LHCN-M2 (cell line): ENCODE measurements around the gene ARHGEF19. TPM values are rescaled to one million over a fixed set of nuclear protein-coding genes. Genes with fewer than 3 reads are reported as not detected.
"Not testable (repeated sequence)": the region's sequence is repeated elsewhere in the genome, so short reads cannot be mapped to it uniquely, and the experiment has no call there.

ENCODE experiments used
- DNase-seq: peaks from one replicate; pipeline ENCODE4 v3.0.0-alpha.2; 2012; ENCODE audit warnings: low read depth
- total RNA-seq: library from RNA; depleted of rRNA; stranded (reverse); fragments of >200 nt; gene quantifications from 2 replicates; pipeline ENCODE4 v1.2.3, GENCODE V29; 2014

The ARHGEF19 gene
- total RNA-seq, 1 experiment from 2014 or later: 1.9 TPM

- no peak for DNase-seq
Measured at GRCh38 chr1:16167331-16168143, 44.9 kb downstream of the ARHGEF19 start.

DNA sequence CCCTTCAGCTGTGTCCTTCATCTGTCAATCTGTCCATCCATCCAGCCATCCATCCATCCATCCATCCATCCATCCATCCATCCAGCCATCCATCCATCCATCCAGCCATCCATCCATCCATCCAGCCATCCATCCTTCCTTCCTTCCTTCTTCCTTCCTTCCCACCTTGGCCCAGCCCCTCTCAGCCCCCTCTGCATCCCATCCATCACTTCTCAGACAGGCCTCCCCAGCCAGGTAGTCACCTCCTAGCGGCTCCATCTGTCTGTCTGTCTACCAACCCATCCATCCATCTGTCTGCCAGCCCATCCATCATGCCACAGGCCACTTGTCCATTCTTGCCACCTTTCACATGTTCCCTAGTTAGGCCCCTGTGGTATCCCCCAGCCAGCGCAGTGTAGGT is 46.3 kb downstream of the ARHGEF19 start:
- no peak for DNase-seq

GRCh38 chr1:16165548-16165947 is 46.9 kb downstream of the ARHGEF19 start:
- DNase-seq: no peak

DNA sequence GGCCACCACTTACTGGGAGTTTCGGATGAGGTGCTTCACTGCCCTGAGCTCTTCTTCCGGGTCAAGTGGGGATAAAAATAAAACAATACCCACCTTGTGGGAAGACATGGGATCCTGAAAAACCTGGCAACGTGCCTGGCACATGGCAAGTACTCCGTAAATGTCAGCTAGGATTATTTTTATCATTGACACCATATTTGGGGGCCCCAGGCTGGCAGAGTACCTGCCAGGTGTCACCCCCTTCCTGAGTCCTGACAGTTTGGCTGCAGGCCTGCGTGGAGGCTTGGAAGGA is 47.4 kb downstream of the ARHGEF19 start:
- no peak for DNase-seq

DNA sequence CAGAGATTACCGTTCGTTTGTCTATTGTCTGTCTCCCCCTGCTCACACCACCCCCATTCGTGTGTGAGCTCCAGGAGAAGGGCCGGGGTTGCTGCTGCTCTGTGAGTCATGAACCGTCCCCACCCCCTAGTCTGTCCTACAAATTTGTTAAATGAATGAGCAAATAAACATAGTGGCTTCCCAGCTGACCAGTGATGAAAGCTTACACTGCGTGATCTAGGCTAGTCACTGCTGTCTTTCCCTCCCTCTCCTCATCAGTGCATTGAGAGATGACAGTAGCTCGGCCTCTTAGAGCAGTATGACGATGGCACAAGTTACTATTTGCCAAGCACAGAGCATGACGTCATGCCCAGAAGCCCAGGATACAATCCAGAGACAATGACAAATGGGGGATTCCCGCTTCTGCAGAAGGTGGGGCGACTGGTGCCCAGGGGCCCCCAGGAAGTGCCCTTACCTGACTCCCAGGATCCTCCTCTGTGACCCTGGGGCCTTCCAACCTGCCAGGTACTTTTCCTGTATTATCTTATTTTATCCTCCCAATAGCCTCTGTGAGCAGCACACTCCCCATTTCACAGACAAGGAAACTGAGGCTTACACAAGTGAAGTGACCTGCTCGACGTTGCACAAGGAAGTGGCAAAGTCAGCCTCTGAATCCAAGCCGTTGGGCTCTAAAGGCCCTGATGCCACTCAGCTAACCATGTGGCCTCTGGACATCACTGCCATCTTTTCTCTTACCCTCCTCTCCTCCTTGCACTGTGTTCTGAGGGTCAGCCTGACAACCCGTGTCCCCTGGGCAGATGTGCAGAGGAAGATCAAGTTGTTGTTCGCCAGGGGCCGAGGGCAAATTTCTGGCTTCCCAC is 48.0 kb downstream of the ARHGEF19 start:
- peak; percentile 95 for DNase-seq

GRCh38 chr1:16163608-16164212 is 48.7 kb downstream of the ARHGEF19 start:
- DNase-seq: not testable (repeated sequence)

DNA sequence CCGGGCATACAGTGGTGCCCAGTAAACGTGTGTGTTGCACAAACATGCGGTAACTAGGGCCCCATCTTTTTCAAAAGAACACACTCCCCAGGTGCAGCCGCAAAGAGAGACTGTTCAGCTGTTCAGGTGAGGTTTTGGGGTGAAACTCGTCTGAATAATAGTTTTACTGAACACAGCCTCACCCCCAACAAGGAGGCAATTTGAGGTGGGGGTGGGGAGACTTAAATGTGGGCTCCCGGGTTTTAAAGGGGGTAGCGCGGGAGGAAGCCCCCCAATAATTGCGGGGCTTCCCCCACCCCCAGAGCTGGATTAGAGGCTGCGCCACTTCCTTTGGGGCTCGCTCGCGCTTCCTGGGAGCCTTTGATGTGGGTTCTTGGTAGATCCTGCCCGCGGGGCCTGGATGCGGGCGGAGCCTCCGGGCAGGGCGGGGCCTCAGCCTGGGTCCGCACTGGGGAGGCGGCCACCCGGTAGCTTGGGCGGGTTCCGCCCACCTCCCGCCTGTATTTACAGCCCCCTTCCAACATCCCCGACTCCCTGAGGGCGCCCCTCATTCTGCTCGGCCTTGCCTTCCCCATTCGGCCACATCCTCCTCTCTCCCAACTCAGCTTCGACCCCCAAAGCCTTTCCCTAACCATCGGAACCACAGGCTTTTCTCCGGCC is 50.2 kb downstream of the ARHGEF19 start:
- DNase-seq: no peak

GRCh38 chr1:16161717-16162116 is 50.7 kb downstream of the ARHGEF19 start:
- DNase-seq: no peak

- no peak for DNase-seq
Measured at GRCh38 chr1:16158993-16159831, 53.2 kb downstream of the ARHGEF19 start.

GRCh38 chr1:16158025-16158424 is 54.4 kb downstream of the ARHGEF19 start:
- DNase-seq: peak; percentile 49

- no peak for DNase-seq
Measured at GRCh38 chr1:16156848-16157495, 55.5 kb downstream of the ARHGEF19 start.

DNA sequence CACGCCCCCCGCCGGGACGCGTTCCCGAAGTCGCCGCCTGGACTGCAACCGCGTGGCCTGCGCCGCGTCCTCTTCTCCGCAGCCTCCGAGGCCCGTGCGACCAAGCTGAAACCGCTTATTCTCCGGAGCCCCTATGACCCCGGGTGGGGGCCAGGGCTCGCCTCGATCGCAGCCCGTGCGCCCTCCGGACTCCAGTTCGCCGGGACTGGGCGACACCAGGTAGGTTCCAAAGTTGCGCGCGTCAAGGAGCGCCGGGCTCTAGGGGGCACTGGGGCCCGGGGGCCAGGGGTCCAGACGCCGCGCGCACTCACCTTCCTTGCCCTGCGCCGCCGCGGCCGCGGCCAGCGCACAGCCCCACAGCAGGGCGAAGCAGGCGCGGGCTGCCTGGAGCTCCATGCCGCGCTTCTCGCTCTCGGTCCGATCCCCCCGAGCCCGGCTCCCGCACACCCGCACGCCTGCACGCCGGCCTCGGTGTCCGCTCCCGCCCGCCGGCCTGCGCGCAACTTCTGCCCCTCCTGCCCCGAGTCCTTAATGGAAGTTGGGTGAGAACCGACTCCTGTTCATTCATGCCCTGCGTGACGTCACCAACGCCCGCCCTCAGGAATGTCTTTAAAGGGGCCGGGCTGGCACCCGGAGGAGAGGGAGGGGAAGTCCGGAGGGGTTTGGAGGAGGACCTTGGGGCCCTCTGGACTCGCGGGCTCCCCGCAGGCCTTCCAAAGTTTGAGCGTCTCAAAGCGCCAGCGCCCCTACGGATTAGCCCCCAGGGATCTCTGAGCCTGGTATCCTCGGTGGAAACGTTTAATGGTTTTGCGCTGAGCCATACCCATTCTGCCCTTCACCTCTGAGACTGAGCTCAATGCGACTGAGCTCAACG is 56.7 kb downstream of the ARHGEF19 start, which contains the start of gene EPHA2:
Gene EPHA2 (minus strand): TSS at position 533 of the 874 bp plus-strand sequence. CDS start 137 bp downstream, at position 396.
- DNase-seq: peak; percentile 91

DNA sequence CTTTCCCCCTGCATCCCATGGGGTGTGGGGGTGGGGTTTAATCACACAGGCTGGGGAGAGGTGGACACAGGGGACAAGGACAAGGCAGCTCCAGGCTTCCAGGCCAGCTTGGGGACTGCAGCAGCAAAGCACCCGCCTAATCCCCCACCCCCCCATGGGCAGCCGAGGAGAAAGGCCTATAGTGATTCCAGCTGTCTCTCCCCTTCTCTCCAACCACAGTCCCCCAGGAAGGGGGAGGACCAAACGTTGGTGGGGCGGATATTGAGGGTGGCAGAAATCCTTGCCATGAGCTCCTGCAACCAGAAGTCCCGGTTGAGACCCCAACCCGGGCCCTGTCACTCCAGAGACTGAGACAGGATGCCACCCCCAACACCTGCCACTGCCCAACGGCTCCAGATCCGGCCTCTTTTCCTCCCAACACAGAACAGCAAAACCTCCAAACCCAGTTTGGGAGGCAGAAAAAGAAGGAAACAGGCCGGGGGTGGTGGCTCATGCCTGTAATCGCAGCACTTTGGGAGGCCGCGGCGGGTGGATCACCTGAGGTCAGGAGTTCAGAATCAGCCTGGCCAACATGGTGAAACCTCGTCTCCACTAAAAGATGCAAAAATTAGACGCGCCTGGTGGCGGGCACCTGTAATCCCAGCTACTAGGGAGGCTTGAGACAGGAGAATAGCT is 58.3 kb downstream of the ARHGEF19 start:
- peak; percentile 77 for DNase-seq

GRCh38 chr1:16153096-16153998 is 59.1 kb downstream of the ARHGEF19 start:
- no peak for DNase-seq

GRCh38 chr1:16152481-16153087 is 59.9 kb downstream of the ARHGEF19 start:
- DNase-seq: no peak

DNA sequence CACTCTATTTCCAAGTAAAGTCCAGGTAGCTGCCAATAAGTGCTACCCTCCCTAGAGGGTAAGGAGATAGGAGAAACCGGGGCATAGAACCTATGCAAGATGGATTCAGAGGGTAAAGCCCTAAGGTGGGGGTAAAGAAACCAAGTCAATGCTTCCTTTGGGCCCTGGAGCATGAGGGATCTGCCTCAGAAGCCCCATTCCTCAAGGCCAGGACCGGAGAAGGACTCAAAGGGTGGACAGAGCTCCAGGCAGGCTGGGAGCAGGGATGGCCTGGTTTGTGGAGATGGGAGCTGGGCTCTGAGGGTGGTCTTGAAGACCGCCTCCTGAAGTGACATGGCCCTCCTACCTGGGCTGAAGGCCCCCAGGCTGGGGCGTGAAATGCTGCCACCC is 60.5 kb downstream of the ARHGEF19 start:
- no peak for DNase-seq
